GM19193 (cell line): ENCODE results near the gene IL2RA.
A peak's percentile ranks its signal among the peaks of the same experiment; 100 is the strongest.

ENCODE experiments used
- POLR2A ChIP-seq: IDR thresholded peaks from 4 replicates; pipeline ENCODE4 v1.6.1; 2011; ENCODE audit not compliant: insufficient read depth, insufficient read length; ENCODE audit errors: extremely low read depth

IL2RA gene

GRCh38 chr10:6052247-6053221 lies 9.6 kb downstream of the IL2RA start:
- no peak for TF ChIP-seq POLR2A

GRCh38 chr10:6050801-6051445 lies 11.2 kb downstream of the IL2RA start:
- peak; percentile 32 for TF ChIP-seq POLR2A

GRCh38 chr10:6049031-6049400 lies 13.2 kb downstream of the IL2RA start:
- TF ChIP-seq POLR2A = no peak

GRCh38 chr10:6048281-6049030 lies 13.7 kb downstream of the IL2RA start:
- TF ChIP-seq POLR2A = no peak

GRCh38 chr10:6047847-6048246 lies 14.3 kb downstream of the IL2RA start:
- TF ChIP-seq POLR2A = no peak

- TF ChIP-seq POLR2A = no peak
These were observed 15.2 kb downstream of the IL2RA start for GRCh38 chr10:6046773-6047611.

- no peak for TF ChIP-seq POLR2A
These were observed 16.0 kb downstream of the IL2RA start for GRCh38 chr10:6045878-6046772.

GRCh38 chr10:6045314-6045848 lies 16.8 kb downstream of the IL2RA start:
- no peak for TF ChIP-seq POLR2A

GRCh38 chr10:6044751-6045313 lies 17.3 kb downstream of the IL2RA start:
- no peak for TF ChIP-seq POLR2A

GRCh38 chr10:6044060-6044459 lies 18.1 kb downstream of the IL2RA start:
- no peak for TF ChIP-seq POLR2A

- TF ChIP-seq POLR2A = no peak
These were observed 22.0 kb downstream of the IL2RA start for GRCh38 chr10:6040205-6040604.

GRCh38 chr10:6039711-6040110 lies 22.5 kb downstream of the IL2RA start:
- no peak for TF ChIP-seq POLR2A
